HCT116 (cell line): Measurements from ENCODE around the gene RBP7. TPM values are rescaled to one million over a fixed set of nuclear protein-coding genes. Genes with fewer than 3 reads are reported as not detected.

Experiments used
- ATAC-seq: fragments of 200-7000 bp; cut with Tn5 transposase; 2 replicates; pipeline ENCODE4 v1.9.1; 2020; ENCODE audit warnings: mild to moderate bottlenecking, moderate library complexity
- BruUV-seq: library from RNA; stranded (reverse); fragments of 400-500 nt; replicated peaks from 2 replicates; lab custom pipeline; 2021; lab: Mats Ljungman, UMichigan
- CTCF ChIA-PET: fragments of 300-600 bp; sonication (Branson Sonifier 250); formaldehyde crosslinking; loops from one replicate; lab custom pipeline; 2021; ENCODE audit warnings: antibody characterized with exemption; lab: Charles Lee
- POLR2A ChIA-PET: fragments of 300-600, 350-600 bp; sonication (Branson Sonifier 250); formaldehyde crosslinking; loops from one replicate; lab custom pipeline; 2021; ENCODE audit warnings: antibody characterized with exemption; lab: Charles Lee
- RAD21 ChIA-PET, 2 experiments: fragments of 300-600 bp; sonication (Branson Sonifier 250); formaldehyde crosslinking; loops; one replicate each; lab custom pipeline; 2023; ENCODE audit warnings: low total read pairs in 2 of 2; ENCODE audit not compliant: uncharacterized antibody in 2 of 2, unreplicated experiment in 2 of 2, low non-redundant PET in 1 of 2; lab: Charles Lee
- DNase-seq: peaks from one replicate; pipeline ENCODE4 v3.0.0-alpha.2; 2010; ENCODE audit warnings: low read depth, low spot score
- H2AFZ ChIP-seq: fragments of 200-600 bp; shearing (Covaris generic), sonication (generic); 2 replicates; pipeline ENCODE4 v1.6.1; 2017; ENCODE audit warnings: low read depth, mixed run types, mixed read lengths, antibody characterized with exemption, low read length; ENCODE audit not compliant: poor library complexity, severe bottlenecking
- H3K27ac ChIP-seq: 2 replicates; pipeline ENCODE4 v1.5.1; 2012; ENCODE audit warnings: low read depth, low read length
- H3K27me3 ChIP-seq: fragments of 200-600 bp; sonication (generic); 2 replicates; pipeline ENCODE4 v1.6.1; 2016; ENCODE audit warnings: mixed run types, low read length, mixed read lengths; ENCODE audit not compliant: insufficient read depth
- H3K36me3 ChIP-seq, 2 experiments: fragments of 200-500 bp in 1 of 2; fragments of 200-600 bp in 1 of 2; sonication (Bioruptor generic) in 1 of 2; sonication (generic) in 1 of 2; 2 replicates each; pipeline versions ENCODE4 v1.5.1 to v1.6.1; 2014 to 2016; ENCODE audit warnings: low read length in 2 of 2, inconsistent platforms in 1 of 2, mixed read lengths in 1 of 2, mixed run types in 1 of 2; ENCODE audit not compliant: insufficient read depth in 2 of 2, control insufficient read depth in 1 of 2
- H3K4me1 ChIP-seq, 2 experiments: fragments of 200-600 bp in 1 of 2; sonication (generic) in 1 of 2; 2 replicates each; pipeline versions ENCODE4 v1.5.1 to v1.6.1; 2012 to 2017; ENCODE audit warnings: low read length in 2 of 2, inconsistent platforms in 1 of 2, mild to moderate bottlenecking in 1 of 2, mixed read lengths in 1 of 2, mixed run types in 1 of 2, moderate library complexity in 1 of 2; ENCODE audit not compliant: insufficient read depth in 2 of 2, control insufficient read depth in 1 of 2
- H3K4me2 ChIP-seq: fragments of 200-600 bp; sonication (generic); 2 replicates; pipeline ENCODE4 v1.6.1; 2017; ENCODE audit warnings: mixed run types, low read length, mixed read lengths
- H3K4me3 ChIP-seq, 2 experiments: fragments of 200-600 bp in 1 of 2; sonication (generic) in 1 of 2; replicated peaks in 1 of 2; 2 replicates each; pipeline ENCODE4 v1.5.1; 2011 to 2016; ENCODE audit warnings: low read length in 2 of 2, control low read depth in 1 of 2, low read depth in 1 of 2, mild to moderate bottlenecking in 1 of 2, mixed read lengths in 1 of 2, mixed run types in 1 of 2
- H3K79me2 ChIP-seq: fragments of 200-600 bp; sonication (generic); 2 replicates; pipeline ENCODE4 v1.6.1; 2017; ENCODE audit warnings: mild to moderate bottlenecking, mixed run types, low read length, moderate library complexity, mixed read lengths; ENCODE audit not compliant: insufficient read depth
- H3K9ac ChIP-seq: fragments of 200-600 bp; sonication (generic); 2 replicates; pipeline ENCODE4 v1.6.1; 2016; ENCODE audit warnings: low read length, mixed read lengths
- H3K9me2 ChIP-seq: fragments of 200-600 bp; sonication (generic), shearing (Covaris generic); 2 replicates; pipeline ENCODE4 v1.6.1; 2017; ENCODE audit warnings: mixed run types, mild to moderate bottlenecking, moderate library complexity; ENCODE audit not compliant: insufficient read depth
- H3K9me3 ChIP-seq, 2 experiments: fragments of 200-500 bp in 1 of 2; fragments of 200-600 bp in 1 of 2; sonication (Bioruptor generic) in 1 of 2; sonication (generic) in 1 of 2; 2 replicates each; pipeline ENCODE4 v1.6.1; 2014 to 2017; ENCODE audit warnings: low read length in 2 of 2, mixed read lengths in 2 of 2, inconsistent platforms in 1 of 2, low read depth in 1 of 2, mild to moderate bottlenecking in 1 of 2, mixed run types in 1 of 2, moderate library complexity in 1 of 2; ENCODE audit not compliant: control insufficient read depth in 1 of 2, insufficient read depth in 1 of 2
- H4K20me1 ChIP-seq: fragments of 200-600 bp; sonication (generic), shearing (Covaris generic); 2 replicates; pipeline ENCODE4 v1.6.1; 2017; ENCODE audit warnings: mixed run types, mild to moderate bottlenecking, moderate library complexity; ENCODE audit not compliant: insufficient read depth
- CBX3 ChIP-seq: IDR thresholded peaks from 2 replicates; pipeline ENCODE4 v1.6.1; 2012; ENCODE audit warnings: low read depth
- EGR1 ChIP-seq: IDR thresholded peaks from 2 replicates; pipeline ENCODE4 v1.6.1; 2012; ENCODE audit warnings: low read depth
- EZH2 ChIP-seq: fragments of 200-600 bp; sonication (generic); IDR thresholded peaks from 2 replicates; pipeline ENCODE4 v1.6.1; 2017; ENCODE audit warnings: antibody characterized with exemption, mixed run types
- EZH2phosphoT487 ChIP-seq: fragments of 200-600 bp; IDR thresholded peaks from 2 replicates; pipeline ENCODE4 v1.6.1; 2018; ENCODE audit warnings: antibody characterized with exemption, borderline replicate concordance
- JUND ChIP-seq: IDR thresholded peaks from 2 replicates; pipeline ENCODE4 v1.6.1; 2012
- POLR2A ChIP-seq: IDR thresholded peaks from 2 replicates; pipeline ENCODE4 v1.7.0; 2011; ENCODE audit warnings: borderline replicate concordance; ENCODE audit not compliant: insufficient read depth, insufficient read length; ENCODE audit errors: extremely low read depth
- POLR2AphosphoS5 ChIP-seq: IDR thresholded peaks from 2 replicates; pipeline ENCODE4 v1.6.1; 2011; ENCODE audit warnings: mild to moderate bottlenecking, low read depth, low read length, moderate library complexity
- RAD21 ChIP-seq: IDR thresholded peaks from 2 replicates; pipeline ENCODE4 v1.6.1; 2012; ENCODE audit warnings: low read depth, mild to moderate bottlenecking
- SIN3A ChIP-seq: IDR thresholded peaks from 2 replicates; pipeline ENCODE4 v1.6.1; 2012; ENCODE audit warnings: low read depth
- SP1 ChIP-seq: IDR thresholded peaks from 2 replicates; pipeline ENCODE4 v1.6.1; 2012; ENCODE audit warnings: low read depth
- SRF ChIP-seq: IDR thresholded peaks from 2 replicates; pipeline ENCODE4 v1.6.1; 2012; ENCODE audit warnings: low read depth
- TCF7L2 ChIP-seq: IDR thresholded peaks from 2 replicates; pipeline ENCODE4 v1.7.0; 2011; ENCODE audit warnings: borderline replicate concordance, inconsistent platforms; ENCODE audit not compliant: insufficient read depth, insufficient read length; ENCODE audit errors: extremely low read depth
- YY1 ChIP-seq: IDR thresholded peaks from 2 replicates; pipeline ENCODE4 v1.6.1; 2011; ENCODE audit warnings: low read length, low read depth, moderate library complexity, mild to moderate bottlenecking; ENCODE audit not compliant: insufficient replicate concordance; ENCODE audit errors: extremely low read depth
- ZNF274 ChIP-seq: fragments of 200-500 bp; sonication (Bioruptor generic); IDR thresholded peaks from 2 replicates; pipeline ENCODE4 v1.6.1; 2014; ENCODE audit warnings: mild to moderate bottlenecking, low read depth, low read length, inconsistent platforms
- intact Hi-C: fragments of 100-400 bp; cut with micrococcal nuclease; formaldehyde crosslinking; loops from 2 replicates; pipeline ENCODE4 v1.10.0; 2022
- total RNA-seq: library from RNA; stranded (reverse); gene quantifications from one replicate; pipeline ENCODE4 v1.2.1, GENCODE V29; 2021; ENCODE audit not compliant: unreplicated experiment
- TF ChIP-seq, protein P1 (sequence below): IDR thresholded peaks from 2 replicates; pipeline ENCODE4 v1.6.1; 2012
- TF ChIP-seq, protein P2 (sequence below): IDR thresholded peaks from 2 replicates; pipeline ENCODE4 v1.6.1; 2011; ENCODE audit warnings: mild to moderate bottlenecking, low read length, moderate library complexity; ENCODE audit not compliant: insufficient replicate concordance; ENCODE audit errors: extremely low read depth
- TF ChIP-seq, protein P3 (sequence below), 3 experiments: fragments of 200-600 bp in 1 of 3; sonication (generic) in 1 of 3; IDR thresholded peaks in 2 of 3; conservative IDR thresholded peaks in 1 of 3; 2 replicates each; pipeline ENCODE4 v1.5.1; 2012 to 2017; ENCODE audit warnings: low read depth in 2 of 3, low read length in 2 of 3, antibody characterized with exemption in 1 of 3, borderline replicate concordance in 1 of 3, control low read depth in 1 of 3, mild to moderate bottlenecking in 1 of 3, mixed read lengths in 1 of 3, mixed run types in 1 of 3, moderate library complexity in 1 of 3; ENCODE audit not compliant: insufficient read depth in 1 of 3
- TF ChIP-seq, protein P4 (sequence below): IDR thresholded peaks from 2 replicates; pipeline ENCODE4 v1.6.1; 2012
- TF ChIP-seq, protein P5 (sequence below): IDR thresholded peaks from 2 replicates; pipeline ENCODE4 v1.6.1; 2012; ENCODE audit warnings: low read depth

The RBP7 gene
- total RNA-seq, 1 experiment from 2014 or later, result 45.6 TPM

DNA sequence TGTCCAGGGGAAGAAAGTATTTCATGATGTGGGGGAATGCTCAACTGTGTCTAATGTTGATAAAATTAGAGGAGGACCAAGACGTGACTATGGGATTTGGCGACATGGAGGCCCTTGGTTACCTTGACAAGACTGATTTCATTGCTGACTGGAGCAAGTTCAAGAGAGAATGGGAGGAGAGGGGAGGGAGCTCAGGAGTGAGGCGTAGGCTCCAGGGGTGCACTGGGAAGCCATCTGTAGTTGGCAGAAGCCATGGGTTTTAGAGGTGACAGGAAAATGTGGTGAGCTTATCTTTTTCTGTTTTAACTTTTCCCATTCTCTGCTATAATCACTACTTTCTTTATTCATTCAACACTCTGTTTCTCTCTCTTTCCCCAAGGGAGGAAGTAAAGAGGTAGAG is 51.6 kb downstream of the RBP7 start:
- no peak for ATAC-seq
- H4K20me1 ChIP-seq, result no peaks in the 10 kb centered on the region
- intact Hi-C loops, result no loop called here

More for the DNA sequence above, 51.6 kb downstream of the RBP7 start:
- ChIA-PET POLR2A (no interaction called here), CTCF (no interaction called here), RAD21 (interaction anchor here in 1 of 2 experiments (0.6 kb wide), 1 partner anchor 14 kb away, joined by 3 read pairs; no protein-coding TSS in a partner anchor)
- no peaks in the 10 kb centered on the region for H3K36me3 ChIP-seq
- no peak overlapping the region for H2AFZ ChIP-seq
- no peaks in the 10 kb centered on the region for H3K9me2 ChIP-seq
- H3K4me1 ChIP-seq, result peaks cover 0 to 3% of the 10 kb centered on the region in 2 experiments; a peak in 1 of 4 replicates
- H3K4me2 ChIP-seq, result no peak overlapping the region
- TF ChIP-seq JUND, result no peak
- no peak for TF ChIP-seq RAD21
- no peak for TF ChIP-seq SRF
- TF ChIP-seq EGR1, result no peak
- TF ChIP-seq POLR2AphosphoS5, result no peak
- no peak for TF ChIP-seq TCF7L2
- TF ChIP-seq ZNF274, result no peak
- no peak for TF ChIP-seq CBX3
- no peak for TF ChIP-seq SIN3A
- TF ChIP-seq, protein P1, sequence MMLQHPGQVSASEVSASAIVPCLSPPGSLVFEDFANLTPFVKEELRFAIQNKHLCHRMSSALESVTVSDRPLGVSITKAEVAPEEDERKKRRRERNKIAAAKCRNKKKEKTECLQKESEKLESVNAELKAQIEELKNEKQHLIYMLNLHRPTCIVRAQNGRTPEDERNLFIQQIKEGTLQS, result no peak
- TF ChIP-seq, protein P2, sequence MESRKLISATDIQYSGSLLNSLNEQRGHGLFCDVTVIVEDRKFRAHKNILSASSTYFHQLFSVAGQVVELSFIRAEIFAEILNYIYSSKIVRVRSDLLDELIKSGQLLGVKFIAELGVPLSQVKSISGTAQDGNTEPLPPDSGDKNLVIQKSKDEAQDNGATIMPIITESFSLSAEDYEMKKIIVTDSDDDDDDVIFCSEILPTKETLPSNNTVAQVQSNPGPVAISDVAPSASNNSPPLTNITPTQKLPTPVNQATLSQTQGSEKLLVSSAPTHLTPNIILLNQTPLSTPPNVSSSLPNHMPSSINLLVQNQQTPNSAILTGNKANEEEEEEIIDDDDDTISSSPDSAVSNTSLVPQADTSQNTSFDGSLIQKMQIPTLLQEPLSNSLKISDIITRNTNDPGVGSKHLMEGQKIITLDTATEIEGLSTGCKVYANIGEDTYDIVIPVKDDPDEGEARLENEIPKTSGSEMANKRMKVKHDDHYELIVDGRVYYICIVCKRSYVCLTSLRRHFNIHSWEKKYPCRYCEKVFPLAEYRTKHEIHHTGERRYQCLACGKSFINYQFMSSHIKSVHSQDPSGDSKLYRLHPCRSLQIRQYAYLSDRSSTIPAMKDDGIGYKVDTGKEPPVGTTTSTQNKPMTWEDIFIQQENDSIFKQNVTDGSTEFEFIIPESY, result no peak
- TF ChIP-seq, protein P3, sequence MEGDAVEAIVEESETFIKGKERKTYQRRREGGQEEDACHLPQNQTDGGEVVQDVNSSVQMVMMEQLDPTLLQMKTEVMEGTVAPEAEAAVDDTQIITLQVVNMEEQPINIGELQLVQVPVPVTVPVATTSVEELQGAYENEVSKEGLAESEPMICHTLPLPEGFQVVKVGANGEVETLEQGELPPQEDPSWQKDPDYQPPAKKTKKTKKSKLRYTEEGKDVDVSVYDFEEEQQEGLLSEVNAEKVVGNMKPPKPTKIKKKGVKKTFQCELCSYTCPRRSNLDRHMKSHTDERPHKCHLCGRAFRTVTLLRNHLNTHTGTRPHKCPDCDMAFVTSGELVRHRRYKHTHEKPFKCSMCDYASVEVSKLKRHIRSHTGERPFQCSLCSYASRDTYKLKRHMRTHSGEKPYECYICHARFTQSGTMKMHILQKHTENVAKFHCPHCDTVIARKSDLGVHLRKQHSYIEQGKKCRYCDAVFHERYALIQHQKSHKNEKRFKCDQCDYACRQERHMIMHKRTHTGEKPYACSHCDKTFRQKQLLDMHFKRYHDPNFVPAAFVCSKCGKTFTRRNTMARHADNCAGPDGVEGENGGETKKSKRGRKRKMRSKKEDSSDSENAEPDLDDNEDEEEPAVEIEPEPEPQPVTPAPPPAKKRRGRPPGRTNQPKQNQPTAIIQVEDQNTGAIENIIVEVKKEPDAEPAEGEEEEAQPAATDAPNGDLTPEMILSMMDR (IDR thresholded peaks at IDR 0.05 in 2 of 3, conservative IDR thresholded peaks at IDR 0.05 in 1 of 3; ENCODE audit: borderline replicate concordance in 1 of 3, insufficient read depth in 1 of 3, low read depth in 2 of 3, low read length in 2 of 3), result no peak
- TF ChIP-seq POLR2A, result no peak
- no peak for TF ChIP-seq EZH2phosphoT487
- no peak for TF ChIP-seq EZH2
- TF ChIP-seq YY1, result no peak
- TF ChIP-seq, protein P4, sequence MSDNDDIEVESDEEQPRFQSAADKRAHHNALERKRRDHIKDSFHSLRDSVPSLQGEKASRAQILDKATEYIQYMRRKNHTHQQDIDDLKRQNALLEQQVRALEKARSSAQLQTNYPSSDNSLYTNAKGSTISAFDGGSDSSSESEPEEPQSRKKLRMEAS, result no peak
- TF ChIP-seq, protein P5, sequence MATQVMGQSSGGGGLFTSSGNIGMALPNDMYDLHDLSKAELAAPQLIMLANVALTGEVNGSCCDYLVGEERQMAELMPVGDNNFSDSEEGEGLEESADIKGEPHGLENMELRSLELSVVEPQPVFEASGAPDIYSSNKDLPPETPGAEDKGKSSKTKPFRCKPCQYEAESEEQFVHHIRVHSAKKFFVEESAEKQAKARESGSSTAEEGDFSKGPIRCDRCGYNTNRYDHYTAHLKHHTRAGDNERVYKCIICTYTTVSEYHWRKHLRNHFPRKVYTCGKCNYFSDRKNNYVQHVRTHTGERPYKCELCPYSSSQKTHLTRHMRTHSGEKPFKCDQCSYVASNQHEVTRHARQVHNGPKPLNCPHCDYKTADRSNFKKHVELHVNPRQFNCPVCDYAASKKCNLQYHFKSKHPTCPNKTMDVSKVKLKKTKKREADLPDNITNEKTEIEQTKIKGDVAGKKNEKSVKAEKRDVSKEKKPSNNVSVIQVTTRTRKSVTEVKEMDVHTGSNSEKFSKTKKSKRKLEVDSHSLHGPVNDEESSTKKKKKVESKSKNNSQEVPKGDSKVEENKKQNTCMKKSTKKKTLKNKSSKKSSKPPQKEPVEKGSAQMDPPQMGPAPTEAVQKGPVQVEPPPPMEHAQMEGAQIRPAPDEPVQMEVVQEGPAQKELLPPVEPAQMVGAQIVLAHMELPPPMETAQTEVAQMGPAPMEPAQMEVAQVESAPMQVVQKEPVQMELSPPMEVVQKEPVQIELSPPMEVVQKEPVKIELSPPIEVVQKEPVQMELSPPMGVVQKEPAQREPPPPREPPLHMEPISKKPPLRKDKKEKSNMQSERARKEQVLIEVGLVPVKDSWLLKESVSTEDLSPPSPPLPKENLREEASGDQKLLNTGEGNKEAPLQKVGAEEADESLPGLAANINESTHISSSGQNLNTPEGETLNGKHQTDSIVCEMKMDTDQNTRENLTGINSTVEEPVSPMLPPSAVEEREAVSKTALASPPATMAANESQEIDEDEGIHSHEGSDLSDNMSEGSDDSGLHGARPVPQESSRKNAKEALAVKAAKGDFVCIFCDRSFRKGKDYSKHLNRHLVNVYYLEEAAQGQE, result no peak
- no peak for TF ChIP-seq SP1
- BruUV-seq, result no TSS peak
- no peaks in the 10 kb centered on the region for H3K9me3 ChIP-seq
- no peak for DNase-seq
- no peak overlapping the region for H3K27ac ChIP-seq
- no peak overlapping the region for H3K4me3 ChIP-seq
- H3K27me3 ChIP-seq, result no peaks in the 10 kb centered on the region
- H3K9ac ChIP-seq, result no peak overlapping the region
- peaks cover 90% of the 10 kb centered on the region for H3K79me2 ChIP-seq
